GM21528 (cell line): ENCODE data around the gene RBMS1.
A peak's percentile ranks its signal among the peaks of the same experiment; 100 is the strongest.
"Not testable (repeated sequence)": the region's sequence is repeated elsewhere in the genome, so short reads cannot be mapped to it uniquely, and the experiment has no call there.

Experiments used
- ATAC-seq: cut with Tn5 transposase; IDR thresholded peaks from one replicate; pipeline ENCODE4 v1.9.1; 2021; ENCODE audit warnings: mild to moderate bottlenecking, moderate library complexity; ENCODE audit not compliant: unreplicated experiment, low FRiP score

Gene RBMS1

DNA sequence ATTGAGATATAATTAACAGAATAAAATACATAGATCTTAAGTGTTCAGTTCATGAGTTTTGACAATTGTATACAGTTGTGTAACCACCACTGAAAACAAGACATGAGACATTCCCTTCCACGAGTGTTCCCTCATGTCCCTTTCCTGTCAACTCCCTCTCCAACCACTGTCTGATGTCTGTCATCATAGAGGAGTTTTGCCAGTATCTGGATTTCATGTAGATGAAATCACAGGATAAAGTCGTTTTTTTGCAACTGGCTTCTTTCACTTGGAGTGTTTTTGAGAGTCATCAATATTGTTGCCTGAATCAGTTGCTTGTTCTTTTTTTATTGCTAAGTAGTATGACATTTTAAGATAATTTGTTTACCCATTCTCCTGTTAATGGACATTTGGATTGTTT, 52.7 kb downstream of the RBMS1 start:
- no peak for ATAC-seq

DNA sequence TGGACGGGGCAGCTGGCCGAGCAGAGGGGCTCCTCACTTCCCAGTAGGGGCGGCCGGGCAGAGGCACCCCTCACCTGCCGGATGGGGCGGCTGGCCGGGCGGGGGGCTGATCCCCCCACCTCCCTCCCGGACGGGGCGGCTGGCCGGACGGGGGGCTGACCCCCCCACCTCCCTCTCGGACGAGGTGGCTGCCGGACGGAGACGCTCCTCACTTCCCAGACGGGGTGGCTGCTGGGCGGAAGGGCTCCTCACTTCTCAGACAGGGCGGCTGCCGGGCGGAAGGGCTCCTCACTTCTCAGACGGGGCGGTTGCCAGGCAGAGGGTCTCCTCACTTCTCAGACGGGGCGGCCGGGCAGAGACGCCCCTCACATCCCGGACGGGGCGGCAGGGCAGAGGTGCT, 54.6 kb downstream of the RBMS1 start:
- not testable (repeated sequence) for ATAC-seq

DNA sequence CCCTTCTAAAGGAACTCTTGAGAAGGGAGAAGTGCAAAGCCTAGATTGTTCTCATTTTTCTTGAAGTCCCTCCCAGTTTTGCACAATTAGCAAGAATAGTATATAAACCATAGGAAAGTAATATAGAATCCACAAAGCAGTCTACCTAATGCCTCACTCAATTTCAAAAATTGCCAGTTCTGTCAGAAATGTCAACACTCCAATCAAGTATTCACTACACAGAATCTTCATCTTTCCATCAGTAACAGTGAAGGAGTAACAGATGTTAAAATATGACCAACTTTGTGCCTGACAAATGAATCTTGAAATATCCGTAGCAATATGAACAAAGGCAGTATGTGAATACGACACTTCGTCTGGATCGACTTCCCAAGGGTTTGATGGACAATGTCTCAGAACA, 56.3 kb downstream of the RBMS1 start:
- ATAC-seq = no peak

DNA sequence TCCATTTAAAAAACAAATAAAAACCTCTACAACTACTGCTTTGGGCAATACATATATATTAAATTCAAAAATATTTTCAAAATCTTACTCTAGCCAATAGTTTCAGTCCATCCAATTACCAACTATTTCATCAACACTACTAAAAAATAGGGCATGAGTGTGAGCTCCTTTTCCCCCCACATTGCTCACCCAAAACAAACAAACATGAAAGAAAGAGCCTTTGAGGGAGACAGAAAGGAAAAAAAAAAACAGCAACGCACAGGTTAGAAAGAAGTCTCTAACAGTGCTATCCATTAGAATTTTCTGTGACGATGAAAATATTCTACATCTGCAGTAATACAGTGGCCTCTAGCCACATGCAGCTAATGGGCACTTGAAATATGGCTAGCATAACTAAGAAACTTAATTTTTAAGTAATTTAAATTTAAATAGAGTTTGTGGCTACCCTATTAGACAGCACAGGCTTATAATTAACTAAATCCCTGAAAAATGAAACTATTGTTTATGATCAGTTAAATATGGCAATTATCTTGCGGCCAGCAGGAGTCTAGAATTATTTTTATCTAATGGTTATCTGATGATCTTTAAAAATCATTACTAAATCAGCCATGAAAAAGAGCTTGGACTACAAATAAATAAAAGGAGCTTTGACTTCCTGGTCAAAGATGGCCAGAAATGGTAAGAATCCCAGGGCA, 59.2 kb downstream of the RBMS1 start:
- no peak for ATAC-seq

DNA sequence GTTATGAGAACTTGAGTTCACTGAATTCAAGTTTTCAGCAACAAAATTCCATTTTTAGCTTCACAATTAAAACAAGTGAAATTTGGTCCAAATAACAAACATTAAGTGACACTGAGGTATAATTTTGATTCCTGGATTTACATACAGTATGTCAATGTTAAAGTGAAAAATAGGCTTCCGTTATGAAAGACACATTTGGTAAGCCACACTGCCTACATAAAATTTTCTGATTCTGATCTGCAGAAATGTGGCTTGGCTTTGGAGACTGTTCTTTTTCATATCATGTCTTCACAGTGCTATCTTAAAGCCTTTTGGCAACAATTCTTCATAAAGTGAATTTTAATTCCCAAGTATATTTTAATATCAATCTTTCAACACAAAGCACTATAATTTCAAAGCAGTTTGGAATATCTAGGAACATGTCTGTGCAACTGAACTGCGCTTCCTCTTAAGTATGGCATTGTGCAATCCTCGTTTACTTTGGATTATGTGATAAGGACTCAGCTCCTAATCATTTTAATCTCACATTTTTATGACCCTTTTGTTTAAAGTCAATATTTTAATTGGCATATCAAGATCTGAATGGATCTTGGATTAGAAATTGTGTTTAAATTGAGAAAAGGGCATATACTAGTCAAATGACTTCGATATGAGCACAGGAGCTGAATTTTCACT, 60.0 kb downstream of the RBMS1 start:
- ATAC-seq = no peak

DNA sequence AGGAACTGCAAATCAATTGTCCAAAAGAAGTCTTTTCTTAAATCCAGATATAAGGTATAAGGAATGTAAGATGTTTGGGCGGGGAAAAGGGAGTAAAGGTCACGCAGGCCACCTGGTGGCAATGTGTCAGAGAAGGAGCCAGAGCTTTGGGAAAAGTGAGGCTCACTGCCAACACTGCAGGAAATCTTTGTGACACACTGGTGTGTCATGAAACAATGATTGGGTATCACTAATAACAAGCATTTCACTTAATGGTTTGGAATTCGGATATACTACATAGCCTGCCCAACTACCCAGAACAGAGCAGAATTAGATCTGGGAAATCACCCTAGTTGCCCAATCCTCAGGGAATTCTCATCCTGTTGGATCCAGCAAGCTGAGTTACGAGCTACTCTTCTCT, 61.0 kb downstream of the RBMS1 start:
- ATAC-seq = no peak

DNA sequence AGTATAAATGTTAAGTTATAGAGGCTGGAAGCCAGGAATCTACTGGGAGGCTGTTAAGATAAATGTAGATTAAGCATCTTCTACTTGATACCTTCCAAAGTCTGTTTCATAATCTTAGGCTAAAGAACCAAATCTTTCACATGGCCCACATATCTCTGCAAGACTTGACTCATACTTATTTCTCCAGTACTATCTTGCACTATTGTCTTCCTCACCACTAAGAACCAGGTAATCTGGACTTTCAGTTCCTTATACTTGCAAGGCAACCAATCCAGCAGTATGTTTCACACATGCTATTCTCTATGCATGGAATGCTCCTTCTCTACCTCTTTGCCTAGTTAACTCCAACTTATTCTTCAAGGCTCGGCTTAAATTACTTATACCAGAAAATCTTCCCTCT, 62.2 kb downstream of the RBMS1 start:
- ATAC-seq = no peak

DNA sequence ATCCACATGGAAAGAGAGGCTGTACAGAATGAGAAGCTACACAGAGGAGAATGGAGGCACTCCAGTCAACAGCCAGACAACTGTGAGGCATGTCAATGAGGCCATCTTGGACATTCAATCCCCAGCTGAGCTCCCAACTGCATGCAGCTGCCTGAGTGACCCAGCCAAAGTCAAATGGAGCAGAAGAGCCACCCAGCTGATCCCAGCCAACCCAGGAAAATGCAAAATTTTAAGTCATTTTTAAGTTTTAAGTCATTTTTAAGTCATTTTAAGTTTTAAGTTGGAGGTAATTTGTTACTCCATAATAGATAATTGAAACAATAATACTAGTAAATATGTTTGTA, 63.6 kb downstream of the RBMS1 start:
- no peak for ATAC-seq

DNA sequence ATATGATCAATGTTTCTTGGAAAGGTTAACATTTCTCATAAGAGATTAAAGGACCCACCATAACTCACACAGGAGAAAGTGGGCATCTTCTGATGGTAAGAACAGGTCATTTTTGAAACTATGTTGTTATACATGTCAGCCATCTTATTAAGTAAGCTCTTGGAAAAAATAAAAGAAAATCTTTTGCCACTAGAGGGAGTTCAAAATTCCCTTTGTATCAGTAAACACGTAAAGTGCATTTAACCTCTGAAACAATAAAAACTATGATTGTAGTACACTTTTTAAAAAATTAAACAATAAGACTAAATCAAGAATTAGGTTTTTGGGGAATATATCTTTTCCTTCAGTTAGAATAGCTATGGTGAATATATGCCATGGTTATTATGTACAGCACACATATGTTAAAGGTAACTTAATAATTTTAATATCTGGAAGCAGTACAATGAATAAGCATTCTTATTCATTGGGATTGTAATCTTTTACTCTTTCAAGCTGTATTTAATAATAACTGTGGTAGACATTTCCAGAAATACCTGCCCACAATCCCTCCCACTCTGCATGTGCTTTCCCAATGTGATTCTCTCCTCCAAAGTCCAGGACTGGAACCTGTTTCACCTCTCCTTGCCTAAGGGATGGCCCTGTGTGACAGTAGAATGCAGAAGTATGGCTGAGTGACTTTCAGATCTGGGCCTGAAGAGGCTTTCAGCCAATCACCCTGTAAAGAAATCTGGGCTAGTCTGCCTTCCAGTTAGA, 64.2 kb downstream of the RBMS1 start:
- ATAC-seq = peak; percentile 49

DNA sequence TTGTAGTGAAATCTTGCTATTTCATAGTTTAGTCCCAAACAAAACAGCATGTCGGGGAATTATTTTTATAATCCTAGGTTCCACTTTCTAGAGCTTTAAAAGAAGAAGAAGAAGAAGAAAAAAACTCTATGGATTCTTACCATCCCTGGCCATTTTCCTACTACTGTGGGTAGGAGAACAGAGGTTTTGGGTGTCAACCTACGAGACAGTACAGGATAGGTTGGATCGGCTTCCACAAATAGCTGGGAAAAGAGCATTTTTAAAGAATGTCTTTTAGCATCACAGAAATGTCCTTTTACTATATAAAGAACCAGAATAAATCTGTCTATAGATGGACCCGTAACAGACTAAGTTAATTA, 65.2 kb downstream of the RBMS1 start:
- no peak for ATAC-seq

DNA sequence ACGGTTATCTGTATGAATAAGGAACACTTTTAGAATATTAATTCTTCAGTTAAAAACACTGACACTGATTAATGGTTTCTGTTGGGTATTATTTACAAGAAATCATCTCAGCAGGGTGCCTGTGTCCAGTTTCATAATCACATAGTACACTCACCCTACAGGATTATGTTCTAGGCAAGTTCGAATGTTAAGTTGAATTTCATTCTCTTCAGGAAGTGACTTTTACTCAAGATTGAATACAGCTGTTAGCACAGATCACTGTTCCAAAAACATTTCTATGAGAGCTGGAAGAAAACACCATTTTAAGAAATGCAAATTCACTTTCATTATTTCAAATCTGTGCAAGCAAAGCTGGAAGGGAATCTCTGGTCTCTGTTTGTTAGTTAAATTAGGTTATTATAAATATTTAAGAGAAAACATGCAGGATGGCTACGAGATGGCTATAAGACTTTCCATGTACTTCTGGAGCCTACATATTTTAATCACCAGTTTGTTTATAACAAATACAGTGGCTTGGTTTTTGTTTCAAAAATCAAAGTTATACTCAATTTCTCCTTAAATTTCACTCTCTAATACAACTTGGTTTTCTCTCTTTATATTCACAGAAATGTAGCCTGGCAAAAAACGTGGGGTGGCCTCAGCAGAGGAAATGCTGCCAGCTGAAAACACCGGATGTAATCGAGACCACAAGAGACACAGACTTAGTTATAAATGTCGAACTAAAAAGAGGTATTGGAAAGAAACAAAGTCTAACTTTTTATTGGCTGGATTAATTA, 65.8 kb downstream of the RBMS1 start:
- peak; percentile 73 for ATAC-seq

DNA sequence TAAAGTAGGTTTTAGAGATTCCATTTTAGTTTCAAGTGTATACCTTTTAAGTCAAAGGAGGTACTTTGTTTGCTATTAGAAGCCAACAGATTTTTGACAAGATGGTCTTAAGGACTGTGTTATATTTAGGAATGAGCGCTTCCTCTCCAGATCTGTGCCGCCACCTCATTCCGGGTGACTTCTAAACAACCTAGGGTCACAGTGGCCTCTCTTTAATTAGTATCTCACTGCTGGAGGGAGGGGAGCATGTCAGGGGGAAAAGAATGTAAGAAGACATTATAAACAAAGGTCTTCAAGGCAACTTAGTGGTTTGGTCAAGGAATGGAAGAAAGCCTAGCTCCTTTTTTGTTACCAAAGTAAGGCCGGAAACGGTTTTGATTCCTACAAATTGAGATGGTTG, 67.0 kb downstream of the RBMS1 start:
- ATAC-seq = no peak

DNA sequence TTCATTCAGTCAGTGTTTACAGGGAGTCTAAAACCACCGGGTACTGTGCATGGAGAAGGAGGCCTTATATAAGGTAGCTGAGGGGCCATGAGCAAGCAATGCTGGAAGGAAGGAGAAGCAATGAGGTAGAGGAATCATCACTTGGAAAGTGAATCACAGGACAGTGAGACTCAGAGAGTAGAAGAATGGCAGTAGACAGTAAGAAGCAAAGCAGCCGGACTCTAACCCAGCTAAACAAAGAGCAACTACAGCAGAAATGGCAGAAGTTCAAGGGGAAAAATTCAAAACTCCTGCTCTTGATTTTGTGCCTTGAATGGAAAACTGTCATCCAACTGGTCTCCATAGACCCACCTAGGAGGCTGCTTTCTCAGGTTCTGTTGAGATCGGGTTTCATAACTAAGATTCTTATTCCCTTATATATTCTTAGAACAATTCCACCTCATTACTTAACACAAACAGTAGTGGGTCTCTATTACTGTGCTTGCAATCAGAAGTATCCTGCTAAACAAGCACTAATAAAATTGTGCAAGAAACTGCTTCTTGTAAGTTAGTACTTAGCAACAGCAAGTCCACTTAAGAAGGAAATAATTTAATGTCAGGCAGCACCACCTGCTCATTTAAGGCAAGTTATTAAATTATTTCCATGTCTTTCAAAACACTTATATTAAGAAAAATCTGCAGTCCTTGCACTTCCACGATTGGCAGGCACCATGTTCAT, 68.0 kb downstream of the RBMS1 start:
- no peak for ATAC-seq

DNA sequence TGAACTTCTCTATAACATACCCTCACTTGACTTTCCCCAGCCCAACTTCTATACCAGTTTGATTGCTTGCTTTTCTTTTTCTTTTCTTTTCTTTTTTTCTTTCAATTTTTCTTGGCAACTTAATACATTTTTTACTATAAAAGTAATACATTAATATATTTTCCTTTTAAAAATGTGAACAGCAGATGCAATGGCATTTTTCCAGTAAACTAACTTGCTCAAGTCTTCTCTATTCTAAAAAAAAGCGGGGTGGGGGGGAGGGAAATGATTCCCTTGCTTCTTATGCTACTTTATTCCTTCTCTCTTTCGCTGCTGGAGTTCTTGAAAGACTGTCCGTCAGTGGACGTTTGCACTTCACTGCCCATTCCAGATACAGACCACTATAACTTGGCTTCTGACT, 70.5 kb downstream of the RBMS1 start:
- no peak for ATAC-seq

DNA sequence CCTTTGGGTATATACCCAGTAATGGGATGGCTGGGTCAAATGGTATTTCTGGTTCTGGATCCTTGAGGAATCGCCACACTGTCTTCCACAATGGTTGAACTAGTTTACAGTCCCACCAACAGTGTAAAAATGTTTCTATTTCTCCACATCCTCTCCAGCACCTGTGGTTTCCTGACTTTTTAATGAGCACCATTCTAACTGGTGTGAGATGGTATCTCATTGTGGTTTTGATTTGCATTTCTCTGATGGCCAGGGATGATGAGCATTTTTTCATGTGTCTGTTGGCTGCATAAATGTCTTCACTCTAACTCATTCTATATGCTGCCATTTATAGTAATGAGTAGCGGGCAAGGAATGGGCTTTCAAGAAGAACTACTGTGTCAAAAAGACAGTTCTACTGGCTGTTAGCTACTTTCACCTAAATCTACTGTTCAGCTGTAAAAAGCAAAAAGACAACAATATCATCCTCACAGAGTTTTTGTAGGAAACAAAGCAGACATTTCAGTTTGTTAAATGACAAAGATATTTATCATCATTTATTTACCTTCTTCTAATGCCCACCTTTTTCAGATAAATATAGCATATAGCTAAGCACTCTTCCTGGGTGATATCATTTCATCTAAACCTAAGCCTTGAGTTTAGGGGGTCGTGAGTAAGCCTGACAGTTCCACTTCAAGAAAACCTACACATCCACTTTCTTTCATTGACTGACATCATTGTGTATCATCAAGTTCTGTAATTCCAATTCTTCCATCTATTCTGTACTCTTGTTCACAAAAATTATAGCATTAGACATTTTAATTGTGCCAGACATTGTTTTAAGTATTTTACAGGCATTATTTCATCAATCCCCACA, 71.7 kb downstream of the RBMS1 start:
- not testable (repeated sequence) for ATAC-seq

DNA sequence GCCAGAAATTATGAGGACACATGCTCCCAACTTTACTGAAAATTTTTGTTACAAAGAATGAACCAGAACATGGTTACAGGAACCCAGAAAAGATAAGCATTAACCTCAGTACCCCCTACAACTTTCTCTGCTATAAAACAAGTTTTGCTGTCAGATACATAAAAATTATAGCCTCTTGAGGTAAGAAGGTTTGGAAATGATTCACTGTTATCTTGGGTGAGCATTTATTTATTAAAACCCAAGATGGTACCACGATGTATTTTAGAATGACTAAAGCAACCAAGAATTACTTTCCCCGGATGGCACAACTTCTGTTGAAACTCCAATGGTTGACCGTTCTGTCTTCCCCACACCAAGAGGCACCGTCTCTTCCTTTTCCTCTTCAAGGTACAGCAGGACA, 72.9 kb downstream of the RBMS1 start:
- ATAC-seq = no peak

DNA sequence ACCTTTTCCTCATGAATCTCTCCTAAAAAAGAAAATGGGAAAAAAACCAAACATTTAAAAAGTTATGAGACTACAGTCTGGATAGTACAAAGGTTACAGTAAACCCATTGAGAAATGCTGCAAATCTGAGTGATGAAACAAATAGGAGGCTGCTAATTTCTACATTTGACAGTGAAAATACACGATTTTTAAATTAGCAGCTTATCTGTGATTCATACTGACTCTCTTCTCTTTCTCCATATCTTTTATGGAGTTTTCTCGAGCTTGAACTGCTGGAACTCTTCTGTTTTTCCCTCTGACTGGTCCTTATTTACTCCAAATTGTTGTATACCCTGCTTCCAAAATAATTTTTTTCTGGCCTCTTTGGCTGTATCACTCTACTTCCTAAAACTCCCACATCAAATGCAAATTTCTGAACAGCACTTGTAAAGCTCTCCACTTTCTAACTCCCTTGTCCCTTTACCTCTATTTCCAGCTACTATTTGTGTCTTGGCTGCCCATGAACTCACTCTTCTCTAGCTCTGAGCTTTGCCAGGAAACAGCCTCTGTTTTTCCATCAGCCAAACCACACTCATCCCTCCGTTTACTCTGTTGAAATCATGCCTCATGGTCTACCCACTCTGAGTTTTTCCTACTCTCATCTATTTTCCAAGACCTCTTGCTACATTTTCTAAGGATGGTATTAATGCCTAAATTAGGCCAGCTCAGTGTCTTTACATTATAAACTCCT, 73.7 kb downstream of the RBMS1 start:
- ATAC-seq = no peak

DNA sequence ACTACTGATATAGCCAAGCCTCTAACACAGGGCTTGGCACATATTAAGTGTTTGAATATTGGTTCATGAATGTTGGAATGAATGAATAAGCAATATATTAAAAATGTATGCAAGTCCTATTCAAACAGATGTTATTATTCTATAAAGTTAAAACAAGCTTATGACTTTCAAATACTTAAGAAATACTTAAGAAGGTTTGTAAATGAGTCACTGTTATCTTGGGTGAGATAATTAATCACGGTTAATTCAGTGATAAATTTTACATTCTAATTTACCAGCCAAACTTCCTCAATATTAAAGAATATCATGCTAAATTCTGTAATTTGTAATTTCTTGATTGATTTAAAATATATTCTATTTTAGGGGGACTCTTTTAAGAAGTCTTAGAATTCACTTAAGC, 74.8 kb downstream of the RBMS1 start:
- no peak for ATAC-seq

DNA sequence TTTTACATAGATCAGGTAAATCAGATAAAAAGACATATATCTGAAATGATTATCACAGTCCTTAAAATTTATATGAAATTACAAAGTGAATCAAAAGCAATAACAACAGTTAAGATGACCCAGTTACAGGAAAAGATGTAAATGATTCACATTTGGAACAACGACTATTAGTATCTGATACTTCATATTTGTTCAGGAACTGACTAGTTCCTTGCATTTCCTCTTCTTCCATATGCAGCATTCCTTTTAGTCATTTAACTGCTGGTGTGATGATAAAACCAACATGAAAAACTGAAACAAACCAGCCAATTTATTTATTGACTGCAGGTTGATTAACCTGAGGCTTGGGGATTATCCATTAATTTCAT, 75.2 kb downstream of the RBMS1 start:
- ATAC-seq = no peak
